Right cardiac atrium (tissue), 5 donors: ENCODE results near the gene MRFAP1. TPM values are rescaled to one million over a fixed set of nuclear protein-coding genes. Genes with fewer than 3 reads are reported as not detected.

ENCODE experiments used
- ATAC-seq, 2 donors: fragments of 200-7000 bp; cut with Tn5 transposase; one replicate each; pipeline versions ENCODE4 v1.8.0 to v1.9.1; 2020; ENCODE audit warnings: moderate library complexity in 2 of 2, mild to moderate bottlenecking in 1 of 2
- DNase-seq, 3 donors: peaks; one replicate each; pipeline ENCODE4 v3.0.0-alpha.2; 2020
- H3K27ac ChIP-seq: one replicate; pipeline ENCODE4 v1.5.1; 2013; ENCODE audit warnings: mild to moderate bottlenecking, low read length, control low read depth, moderate library complexity
- H3K27me3 ChIP-seq: one replicate; pipeline ENCODE4 v1.6.1; 2013; ENCODE audit not compliant: control insufficient read depth, insufficient read depth
- H3K4me1 ChIP-seq: one replicate; pipeline ENCODE4 v1.6.1; 2013; ENCODE audit warnings: low read length; ENCODE audit not compliant: control insufficient read depth, insufficient read depth
- H3K4me3 ChIP-seq: one replicate; pipeline ENCODE4 v1.5.1; 2013; ENCODE audit warnings: low read length, control low read depth
- H3K9me3 ChIP-seq: one replicate; pipeline ENCODE4 v1.6.1; 2013; ENCODE audit warnings: low read length; ENCODE audit not compliant: control insufficient read depth
- WGBS: extraction: QIAGEN DNeasy Blood & Tissue Kit; methylation state at CpG from one replicate; pipeline ENCODE4 v1.1.7; 2013; 5-methylcytosine and 5-hydroxymethylcytosine counted together
- intact Hi-C, 4 donors: fragments of 100-400 bp; cut with DNase I; formaldehyde crosslinking; loops; one replicate each; pipeline versions ENCODE4 v1.11.0 to v1.14.0; 2022 to 2023
- long read RNA-seq, 4 donors: library from polyadenylated mRNA; unstranded; transcript quantifications; one replicate each; pipeline ENCODE4 v2.0.0, GENCODE V29; 2020 to 2021
- polyA plus RNA-seq: library from polyadenylated mRNA; stranded (reverse); fragments of 200-250 nt; gene quantifications from one replicate; pipeline ENCODE4 v1.2.3, GENCODE V29; 2013
- total RNA-seq, 4 donors: library from RNA; stranded (reverse); fragmentation: NEBNext Ultra II Directional; extraction: Animal tissue kit (Norgen Biotek cat#: 25700); gene quantifications; one replicate each; pipeline ENCODE4 v1.2.1, GENCODE V29; 2021
- donor health status: healthy with polysubstance abuse.
- donor health status: DM: no; HTN: yes; CAD: no.
- donor health status: DM: no; HTN: no; CAD: no.
- donor health status: DM: no; HTN: yes; CAD: no; lungs with severe emphysema.
- donor health status: DM: yes; HTN: yes; CAD: no.

MRFAP1 gene
- 100 to 1,000 TPM; 250 to 276 (median 263) TPM for total RNA-seq
- polyA plus RNA-seq = 335 TPM
- long read RNA-seq, donor 1, transcript MRFAP1-201 (3 exons, 2,049 nt) = minor isoform, 50 of 249 reads
- long read RNA-seq, donor 1, transcript MRFAP1-202 (2 exons, 1,584 nt) = major isoform, 196 of 249 reads
- long read RNA-seq, donor 1, partial matches to known transcripts = 0 of 249 reads
- long read RNA-seq, donor 1, other reads (novel, unspliced or antisense) = 0 of 249 reads
- long read RNA-seq, donor 2, transcript MRFAP1-202 (2 exons, 1,584 nt) = major isoform, 108 of 168 reads
- long read RNA-seq, donor 2, transcript MRFAP1-204 (1 exons, 1,982 nt) = minor isoform, 6 of 168 reads
- long read RNA-seq, donor 2, transcript MRFAP1-201 (3 exons, 2,049 nt) = minor isoform, 53 of 168 reads
- long read RNA-seq, donor 2, partial matches to known transcripts = 0 of 168 reads
- long read RNA-seq, donor 2, other reads (novel, unspliced or antisense) = 1 of 168 reads
- long read RNA-seq, donor 3, transcript MRFAP1-201 (3 exons, 2,049 nt) = minor isoform, 145 of 551 reads
- long read RNA-seq, donor 3, transcript MRFAP1-204 (1 exons, 1,982 nt) = minor isoform, 5 of 551 reads
- long read RNA-seq, donor 3, transcript MRFAP1-202 (2 exons, 1,584 nt) = major isoform, 399 of 551 reads
- long read RNA-seq, donor 3, partial matches to known transcripts = 0 of 551 reads
- long read RNA-seq, donor 3, other reads (novel, unspliced or antisense) = 2 of 551 reads
- long read RNA-seq, donor 4, transcript MRFAP1-201 (3 exons, 2,049 nt) = minor isoform, 32 of 154 reads
- long read RNA-seq, donor 4, transcript MRFAP1-202 (2 exons, 1,584 nt) = major isoform, 116 of 154 reads
- long read RNA-seq, donor 4, transcript MRFAP1-204 (1 exons, 1,982 nt) = minor isoform, 6 of 154 reads
- long read RNA-seq, donor 4, partial matches to known transcripts = 0 of 154 reads
- long read RNA-seq, donor 4, other reads (novel, unspliced or antisense) = 0 of 154 reads

GRCh38 chr4:6640292-6641163 lies at the start of gene MRFAP1:
Gene MRFAP1, plus strand, starts transcription at chr4:6640685. Its CDS starts 178 bp downstream, at chr4:6640863.
- DNase-seq (peak; percentile 95 to 98 (median 98)), ATAC-seq (peak; percentile 95 to 97)
- H3K9me3 ChIP-seq = no peaks in the 10 kb centered on the region
- H3K4me3 ChIP-seq = peak within 1 kb of the TSS; percentile 49
- intact Hi-C loops = no loop called here
- H3K4me1 ChIP-seq = peaks cover 7% of the 10 kb centered on the region
- WGBS = under 1% methylated on average over 90 of the region's 90 CpGs
- H3K27ac ChIP-seq = peak within 1 kb of the TSS; percentile 83
- no peaks in the 10 kb centered on the region for H3K27me3 ChIP-seq

GRCh38 chr4:6591313-6591712 lies 49.2 kb upstream of the MRFAP1 start:
- WGBS = 87% methylated on average over 9 of the region's 9 CpGs
- intact Hi-C loops = no loop called here
- no peak overlapping the region for H3K27ac ChIP-seq
- no peak for ATAC-seq
- no peaks in the 10 kb centered on the region for H3K4me1 ChIP-seq
- no peaks in the 10 kb centered on the region for H3K27me3 ChIP-seq
- H3K9me3 ChIP-seq = no peaks in the 10 kb centered on the region
- no peak overlapping the region for H3K4me3 ChIP-seq
- peak in 1 of 3 donors; percentile 49 for DNase-seq

DNA sequence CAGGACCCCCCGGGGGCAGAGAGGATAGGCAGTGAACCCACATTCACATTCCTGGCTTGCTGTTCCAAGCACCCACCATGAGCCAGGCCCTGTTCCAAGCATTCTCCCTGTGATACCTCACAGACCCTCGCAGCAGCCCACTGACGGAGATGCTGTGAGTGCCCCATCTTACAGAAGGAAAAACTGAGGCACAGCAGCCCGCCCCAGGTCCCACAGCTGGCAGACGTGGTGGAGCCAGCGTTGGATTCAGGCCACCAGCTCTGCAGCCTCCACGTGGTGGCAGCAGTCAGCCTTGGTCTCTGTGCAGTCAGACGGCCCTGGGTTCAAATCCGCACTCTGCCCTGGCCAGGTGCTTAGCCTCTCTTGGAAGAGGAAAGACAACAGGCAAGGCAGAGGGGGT lies 48.7 kb upstream of the MRFAP1 start:
- WGBS = 82% methylated on average over 9 of the region's 9 CpGs
- intact Hi-C loops = no loop called here
- ATAC-seq (no peak), DNase-seq (peak in 2 of 3 donors; percentile 24 to 33)
- no peak overlapping the region for H3K4me3 ChIP-seq
- H3K9me3 ChIP-seq = no peaks in the 10 kb centered on the region
- no peak overlapping the region for H3K27ac ChIP-seq
- no peaks in the 10 kb centered on the region for H3K27me3 ChIP-seq
- H3K4me1 ChIP-seq = no peaks in the 10 kb centered on the region

DNA sequence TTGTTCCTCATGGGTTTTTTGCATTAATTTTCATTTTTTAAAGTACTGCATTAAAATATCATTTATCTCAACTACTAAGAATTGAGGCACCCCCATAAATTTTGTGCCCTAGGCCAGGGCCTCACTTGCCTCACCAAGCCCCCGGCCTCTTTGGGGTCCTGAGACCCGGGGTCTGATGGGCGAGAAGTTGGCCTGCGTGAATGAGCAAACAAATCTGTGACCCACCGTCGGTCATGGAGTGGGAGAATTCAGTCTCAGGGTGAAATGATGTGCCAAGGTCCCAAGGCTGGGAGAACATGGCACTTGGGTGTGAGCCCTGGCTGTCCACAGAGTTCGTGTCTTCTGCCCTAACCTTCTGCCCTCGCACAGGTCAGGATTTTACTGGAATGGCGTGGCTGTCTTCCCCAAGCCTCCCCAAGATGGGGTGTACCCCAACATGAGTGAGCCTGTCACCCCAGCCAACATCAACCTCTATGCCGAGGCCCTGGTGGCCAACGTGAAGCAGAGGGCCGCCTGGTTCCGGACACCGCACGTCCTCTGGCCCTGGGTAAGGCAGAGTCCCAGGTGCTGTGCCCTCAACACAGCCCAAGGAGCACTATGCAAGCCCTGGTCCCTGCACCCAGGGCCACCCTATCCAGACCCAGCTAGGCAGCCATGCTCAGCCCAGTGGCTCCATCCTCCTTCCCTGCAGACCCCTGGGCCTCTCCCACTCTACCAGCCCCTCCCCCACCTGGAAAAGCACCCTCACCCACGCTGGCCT lies 47.5 kb upstream of the MRFAP1 start:
- no peaks in the 10 kb centered on the region for H3K27me3 ChIP-seq
- H3K4me1 ChIP-seq = no peaks in the 10 kb centered on the region
- H3K9me3 ChIP-seq = no peaks in the 10 kb centered on the region
- WGBS = 90% methylated on average over 16 of the region's 16 CpGs
- ATAC-seq (no peak), DNase-seq (peak in 2 of 3 donors; percentile 4 to 28)
- intact Hi-C loops = no loop called here
- H3K4me3 ChIP-seq = no peak overlapping the region
- H3K27ac ChIP-seq = no peak overlapping the region

- peak in 1 of 3 donors; percentile 46 for DNase-seq
- no peaks in the 10 kb centered on the region for H3K4me1 ChIP-seq
- intact Hi-C loops = no loop called here
- no peak overlapping the region for H3K27ac ChIP-seq
- no peak for ATAC-seq
- 94% methylated on average over 22 of the region's 22 CpGs for WGBS
- H3K27me3 ChIP-seq = no peaks in the 10 kb centered on the region
- no peak overlapping the region for H3K4me3 ChIP-seq
- no peaks in the 10 kb centered on the region for H3K9me3 ChIP-seq
Measured at GRCh38 chr4:6594341-6594740, 46.1 kb upstream of the MRFAP1 start.

DNA sequence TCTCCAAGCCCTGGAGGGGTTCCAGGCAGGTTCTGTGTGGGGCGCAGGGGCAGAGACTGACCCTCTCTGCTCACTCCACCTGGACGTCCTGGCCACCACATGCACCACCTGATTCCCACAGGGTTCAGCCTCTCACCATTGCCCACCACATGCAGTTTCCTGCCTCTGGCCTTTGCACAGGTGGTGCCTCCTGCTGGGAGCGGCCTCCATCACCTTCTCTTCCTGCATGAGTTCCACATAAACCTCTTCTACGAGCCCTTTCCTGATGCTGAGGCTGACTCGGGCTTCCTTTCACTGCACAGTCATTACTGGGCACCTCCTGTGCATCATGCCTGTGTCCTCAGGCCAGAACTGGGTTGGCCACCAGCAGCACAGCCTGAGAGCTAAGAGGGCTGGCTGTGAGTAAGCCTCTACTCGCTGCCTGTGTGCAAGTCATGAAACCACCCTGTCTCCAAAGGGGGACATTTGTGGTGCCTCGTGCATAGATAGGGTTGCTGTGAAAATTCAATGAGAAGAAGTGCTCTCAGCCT lies 45.6 kb upstream of the MRFAP1 start:
- H3K27me3 ChIP-seq = no peaks in the 10 kb centered on the region
- intact Hi-C loops = no loop called here

GRCh38 chr4:6595897-6596537 lies 44.5 kb upstream of the MRFAP1 start:
- Histone ChIP-seq H3K4me1 (no peaks in the 10 kb centered on the region), H3K27ac (no peak overlapping the region), H3K27me3 (no peaks in the 10 kb centered on the region), H3K9me3 (no peaks in the 10 kb centered on the region), H3K4me3 (no peak overlapping the region)
- DNase-seq (peak in 2 of 3 donors; percentile 26 to 39), ATAC-seq (peak in 1 of 2 donors; percentile 7)
- intact Hi-C loops = no loop called here
- 64% methylated on average over 16 of the region's 16 CpGs for WGBS

More for the DNA sequence above, 45.6 kb upstream of the MRFAP1 start:
- WGBS = 92% methylated on average over 7 of the region's 7 CpGs
- H3K4me1 ChIP-seq = no peaks in the 10 kb centered on the region
- H3K9me3 ChIP-seq = no peaks in the 10 kb centered on the region
- no peak overlapping the region for H3K27ac ChIP-seq
- H3K4me3 ChIP-seq = no peak overlapping the region
- DNase-seq (peak in 1 of 3 donors; percentile 8), ATAC-seq (no peak)

- Histone ChIP-seq H3K4me3 (no peak overlapping the region), H3K4me1 (no peaks in the 10 kb centered on the region), H3K9me3 (no peaks in the 10 kb centered on the region), H3K27ac (no peak overlapping the region), H3K27me3 (no peaks in the 10 kb centered on the region)
- intact Hi-C loops = no loop called here
- DNase-seq (peak in 2 of 3 donors; percentile 25 to 28), ATAC-seq (no peak)
- 95% methylated on average over 17 of the region's 17 CpGs for WGBS
Measured at GRCh38 chr4:6596948-6597347, 43.5 kb upstream of the MRFAP1 start.

- no peak overlapping the region for H3K4me3 ChIP-seq
- no peaks in the 10 kb centered on the region for H3K27me3 ChIP-seq
- no peaks in the 10 kb centered on the region for H3K4me1 ChIP-seq
- DNase-seq (peak in 1 of 3 donors; percentile 40), ATAC-seq (no peak)
- intact Hi-C loops = no loop called here
- no peaks in the 10 kb centered on the region for H3K9me3 ChIP-seq
- no peak overlapping the region for H3K27ac ChIP-seq
- 92% methylated on average over 10 of the region's 10 CpGs for WGBS
Measured at GRCh38 chr4:6598127-6598526, 42.4 kb upstream of the MRFAP1 start.
